Measurements from ENCODE around the gene SLCO2A1. TPM values are rescaled to one million over a fixed set of nuclear protein-coding genes. Genes with fewer than 3 reads are reported as not detected.

SLCO2A1 gene
- total RNA-seq, 1 donor from 2014 or later = 3.8 TPM

DNA sequence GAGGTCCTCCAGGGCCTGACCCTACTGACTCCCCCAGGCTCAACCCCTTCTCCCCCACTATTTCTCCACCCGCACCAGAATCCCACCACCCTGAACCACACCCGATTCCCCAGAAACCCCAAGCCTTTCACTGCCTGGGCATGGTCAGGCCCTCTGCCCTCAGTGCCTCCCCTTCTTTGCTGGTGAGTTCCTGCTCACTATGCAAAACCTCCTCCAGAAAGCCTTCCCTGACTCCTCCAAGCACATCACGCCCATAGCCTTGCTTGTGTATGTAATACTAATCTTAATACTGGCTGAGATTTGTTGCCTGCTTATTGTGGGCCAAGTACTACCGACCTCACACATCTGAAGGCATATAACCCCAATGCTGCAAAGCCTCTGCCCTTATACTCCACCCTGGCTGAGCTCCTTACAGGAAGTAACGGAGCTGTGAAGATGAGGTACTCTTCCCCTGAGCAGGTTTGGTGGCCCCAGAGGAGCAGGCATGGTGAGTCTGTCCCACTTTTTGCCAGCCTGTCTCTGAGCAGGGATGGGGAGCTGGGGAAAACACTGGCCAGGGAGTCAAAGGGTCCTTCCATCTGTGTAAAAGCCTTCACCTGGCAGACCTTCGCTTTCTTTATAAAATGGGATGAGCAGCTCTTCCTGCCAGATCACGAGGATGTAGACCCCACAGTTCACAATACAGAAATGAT is 143.5 kb downstream of the SLCO2A1 start:
- Mint-ChIP-seq H3K27ac (ENCODE audit: unreplicated experiment) (no peak overlapping the region), H3K36me3 (ENCODE audit: low read depth, unreplicated experiment) (peaks cover 5% of the 10 kb centered on the region), H3K27me3 (ENCODE audit: unreplicated experiment) (peaks cover 1% of the 10 kb centered on the region), H3K9me3 (ENCODE audit: unreplicated experiment) (no peaks in the 10 kb centered on the region), H3K4me3 (ENCODE audit: unreplicated experiment) (no peak overlapping the region), H3K4me1 (ENCODE audit: unreplicated experiment) (peaks cover 7% of the 10 kb centered on the region)
- DNase-seq (ENCODE audit: low spot score) = no peak
- TF ChIP-seq, protein P1, sequence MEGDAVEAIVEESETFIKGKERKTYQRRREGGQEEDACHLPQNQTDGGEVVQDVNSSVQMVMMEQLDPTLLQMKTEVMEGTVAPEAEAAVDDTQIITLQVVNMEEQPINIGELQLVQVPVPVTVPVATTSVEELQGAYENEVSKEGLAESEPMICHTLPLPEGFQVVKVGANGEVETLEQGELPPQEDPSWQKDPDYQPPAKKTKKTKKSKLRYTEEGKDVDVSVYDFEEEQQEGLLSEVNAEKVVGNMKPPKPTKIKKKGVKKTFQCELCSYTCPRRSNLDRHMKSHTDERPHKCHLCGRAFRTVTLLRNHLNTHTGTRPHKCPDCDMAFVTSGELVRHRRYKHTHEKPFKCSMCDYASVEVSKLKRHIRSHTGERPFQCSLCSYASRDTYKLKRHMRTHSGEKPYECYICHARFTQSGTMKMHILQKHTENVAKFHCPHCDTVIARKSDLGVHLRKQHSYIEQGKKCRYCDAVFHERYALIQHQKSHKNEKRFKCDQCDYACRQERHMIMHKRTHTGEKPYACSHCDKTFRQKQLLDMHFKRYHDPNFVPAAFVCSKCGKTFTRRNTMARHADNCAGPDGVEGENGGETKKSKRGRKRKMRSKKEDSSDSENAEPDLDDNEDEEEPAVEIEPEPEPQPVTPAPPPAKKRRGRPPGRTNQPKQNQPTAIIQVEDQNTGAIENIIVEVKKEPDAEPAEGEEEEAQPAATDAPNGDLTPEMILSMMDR (IDR thresholded peaks at IDR 0.05; ENCODE audit: unreplicated experiment) = no peak

GRCh38 chr3:133884887-133885711 is 144.6 kb downstream of the SLCO2A1 start:
- TF ChIP-seq, protein P1 (IDR thresholded peaks at IDR 0.05; ENCODE audit: unreplicated experiment) = no peak
- peaks cover 6% of the 10 kb centered on the region for H3K36me3 Mint-ChIP-seq (ENCODE audit: low read depth, unreplicated experiment)
- H3K9me3 Mint-ChIP-seq (ENCODE audit: unreplicated experiment) = no peaks in the 10 kb centered on the region
- no peak for DNase-seq (ENCODE audit: low spot score)
- H3K4me1 Mint-ChIP-seq (ENCODE audit: unreplicated experiment) = peaks cover 7% of the 10 kb centered on the region
- H3K4me3 Mint-ChIP-seq (ENCODE audit: unreplicated experiment) = no peak overlapping the region
- peaks cover 1% of the 10 kb centered on the region for H3K27me3 Mint-ChIP-seq (ENCODE audit: unreplicated experiment)
- no peak overlapping the region for H3K27ac Mint-ChIP-seq (ENCODE audit: unreplicated experiment)

- H3K4me1 Mint-ChIP-seq (ENCODE audit: unreplicated experiment) = peaks cover 7% of the 10 kb centered on the region
- H3K27me3 Mint-ChIP-seq (ENCODE audit: unreplicated experiment) = peaks cover 1% of the 10 kb centered on the region
- no peak overlapping the region for H3K4me3 Mint-ChIP-seq (ENCODE audit: unreplicated experiment)
- TF ChIP-seq, protein P1 (IDR thresholded peaks at IDR 0.05; ENCODE audit: unreplicated experiment) = no peak
- no peak for DNase-seq (ENCODE audit: low spot score)
- peaks cover 8% of the 10 kb centered on the region for H3K36me3 Mint-ChIP-seq (ENCODE audit: low read depth, unreplicated experiment)
- no peaks in the 10 kb centered on the region for H3K9me3 Mint-ChIP-seq (ENCODE audit: unreplicated experiment)
- no peak overlapping the region for H3K27ac Mint-ChIP-seq (ENCODE audit: unreplicated experiment)
These were observed 145.5 kb downstream of the SLCO2A1 start for GRCh38 chr3:133884054-133884886.

DNA sequence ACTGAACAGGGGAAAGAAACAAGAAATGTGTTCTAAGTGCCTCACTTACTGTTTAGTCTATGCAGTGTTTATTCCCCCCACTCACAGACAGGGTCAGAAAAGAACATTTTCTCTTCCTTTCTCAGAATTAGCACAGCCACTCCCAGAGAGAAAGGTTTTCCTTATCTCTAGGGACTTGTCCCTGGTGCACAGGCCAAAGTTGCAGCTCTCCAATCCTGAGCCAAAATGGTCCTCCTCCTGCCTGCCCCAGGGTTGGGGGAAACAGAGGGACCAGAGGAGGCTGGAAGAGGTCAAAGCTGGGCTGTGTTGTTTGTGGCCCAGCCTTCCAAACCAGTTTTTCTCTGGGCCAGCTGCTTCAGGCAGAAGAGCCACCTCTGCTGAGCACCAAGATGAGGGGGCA is 146.1 kb downstream of the SLCO2A1 start:
- no peak for DNase-seq (ENCODE audit: low spot score)
- H3K9me3 Mint-ChIP-seq (ENCODE audit: unreplicated experiment) = no peaks in the 10 kb centered on the region
- TF ChIP-seq, protein P1 (IDR thresholded peaks at IDR 0.05; ENCODE audit: unreplicated experiment) = no peak
- H3K27me3 Mint-ChIP-seq (ENCODE audit: unreplicated experiment) = peaks cover 1% of the 10 kb centered on the region
- no peak overlapping the region for H3K27ac Mint-ChIP-seq (ENCODE audit: unreplicated experiment)
- no peak overlapping the region for H3K4me3 Mint-ChIP-seq (ENCODE audit: unreplicated experiment)
- H3K4me1 Mint-ChIP-seq (ENCODE audit: unreplicated experiment) = peaks cover 7% of the 10 kb centered on the region
- peaks cover 8% of the 10 kb centered on the region for H3K36me3 Mint-ChIP-seq (ENCODE audit: low read depth, unreplicated experiment)

All from endothelial cell (in vitro differentiated cells).